ENCODE results near the gene SHC2. TPM values are rescaled to one million over a fixed set of nuclear protein-coding genes. Genes with fewer than 3 reads are reported as not detected.
"Not testable (repeated sequence)": the region's sequence is repeated elsewhere in the genome, so short reads cannot be mapped to it uniquely, and the experiment has no call there.

SHC2 gene
- polyA plus RNA-seq, 4 donors, result 22.9 to 44.9 (median 38.6) TPM

DNA sequence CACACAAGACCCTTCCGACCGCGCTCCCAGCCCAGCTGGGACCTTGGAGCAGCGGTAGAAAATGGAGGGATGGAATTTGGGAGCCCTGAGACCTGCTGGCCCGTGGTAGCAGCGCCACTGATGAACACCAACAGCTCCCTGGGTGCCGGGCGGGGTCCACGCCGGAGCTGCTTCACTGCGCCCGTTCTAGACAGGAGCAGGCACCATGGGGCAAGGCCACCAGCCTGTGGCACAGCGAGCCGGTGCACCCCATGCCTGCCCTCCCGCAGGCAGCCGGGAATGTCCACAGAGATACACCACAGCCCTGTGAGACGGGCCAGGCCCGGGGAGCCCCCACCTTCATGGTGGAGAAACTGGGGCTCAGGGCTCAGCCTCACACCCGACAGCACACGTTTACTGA lies 9.9 kb upstream of the SHC2 start:
- no peak for DNase-seq (ENCODE audit: low read depth in 4 of 4, low spot score in 2 of 4)

DNA sequence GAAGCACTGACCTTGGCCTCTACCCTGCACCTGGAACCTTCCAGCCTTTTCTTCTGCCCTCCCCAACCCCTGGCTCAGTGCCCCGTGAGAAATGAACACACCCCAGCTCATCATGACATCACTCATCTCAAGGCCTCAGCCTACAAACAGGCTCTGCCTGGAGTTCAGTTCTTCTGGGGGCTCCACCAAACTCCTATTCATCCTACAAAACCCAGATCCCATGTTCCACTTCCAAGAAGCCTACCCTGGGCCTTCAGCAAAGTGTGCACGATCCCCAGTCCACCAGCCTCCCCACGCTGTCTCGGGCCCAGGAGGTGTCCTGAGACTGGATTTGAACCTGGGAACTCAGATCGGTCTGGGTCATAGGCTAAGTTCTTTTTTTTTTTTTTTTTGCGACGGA lies 9.0 kb upstream of the SHC2 start:
- no peak for DNase-seq (ENCODE audit: low read depth in 4 of 4, low spot score in 2 of 4)

DNA sequence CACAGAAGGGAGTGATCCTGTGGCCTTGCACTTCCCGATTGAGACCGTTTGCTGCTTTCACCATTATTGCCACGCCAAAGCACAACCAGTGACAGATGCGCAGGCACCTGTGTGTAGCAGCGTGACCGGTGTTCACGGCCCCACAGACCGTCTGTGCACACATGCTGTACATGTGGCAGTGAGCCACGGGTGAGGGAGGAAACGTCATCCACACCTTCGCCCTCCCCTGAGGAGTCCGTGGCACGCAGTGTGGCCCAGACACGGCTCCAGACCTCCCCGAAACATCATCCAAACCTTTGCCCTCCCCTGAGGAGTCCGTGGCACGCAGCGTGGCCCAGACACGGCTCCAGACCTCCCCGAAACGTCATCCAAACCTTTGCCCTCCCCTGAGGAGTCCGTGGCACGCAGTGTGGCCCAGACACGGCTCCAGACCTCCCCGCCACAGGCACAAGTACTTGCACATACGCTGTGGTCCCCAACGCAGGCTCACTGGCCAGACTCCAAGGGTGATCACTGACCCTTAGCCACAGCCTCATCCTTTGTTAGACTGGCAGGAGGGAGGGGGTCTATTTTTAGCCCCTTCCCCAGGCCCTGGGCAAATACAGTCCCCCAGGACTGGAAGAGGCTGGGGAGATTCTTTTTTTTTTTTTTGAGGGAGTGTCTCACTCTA lies 7.9 kb upstream of the SHC2 start:
- DNase-seq (ENCODE audit: low read depth in 4 of 4, low spot score in 2 of 4), result no peak

DNA sequence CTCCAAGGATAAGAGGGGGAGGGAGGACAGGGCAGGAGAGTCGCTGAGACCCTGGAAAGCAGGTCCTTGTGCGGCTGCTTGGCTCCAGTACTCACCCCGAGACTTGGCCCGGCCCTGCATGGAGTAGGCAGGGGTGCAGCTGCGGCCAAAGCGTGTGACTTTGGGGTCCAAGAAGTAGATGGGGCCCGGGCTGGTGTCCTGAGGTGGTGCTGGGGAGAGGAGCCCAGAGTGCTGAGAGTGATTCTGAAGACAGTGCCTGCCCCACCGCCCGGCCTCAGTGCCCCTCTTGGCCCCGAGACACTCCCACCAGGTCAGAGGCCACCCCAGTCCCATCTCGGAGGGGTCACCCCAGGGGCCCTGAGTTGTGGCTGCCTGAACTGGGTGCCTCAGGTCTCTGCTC lies 6.7 kb upstream of the SHC2 start:
- DNase-seq (ENCODE audit: low read depth in 4 of 4, low spot score in 2 of 4), result no peak

DNA sequence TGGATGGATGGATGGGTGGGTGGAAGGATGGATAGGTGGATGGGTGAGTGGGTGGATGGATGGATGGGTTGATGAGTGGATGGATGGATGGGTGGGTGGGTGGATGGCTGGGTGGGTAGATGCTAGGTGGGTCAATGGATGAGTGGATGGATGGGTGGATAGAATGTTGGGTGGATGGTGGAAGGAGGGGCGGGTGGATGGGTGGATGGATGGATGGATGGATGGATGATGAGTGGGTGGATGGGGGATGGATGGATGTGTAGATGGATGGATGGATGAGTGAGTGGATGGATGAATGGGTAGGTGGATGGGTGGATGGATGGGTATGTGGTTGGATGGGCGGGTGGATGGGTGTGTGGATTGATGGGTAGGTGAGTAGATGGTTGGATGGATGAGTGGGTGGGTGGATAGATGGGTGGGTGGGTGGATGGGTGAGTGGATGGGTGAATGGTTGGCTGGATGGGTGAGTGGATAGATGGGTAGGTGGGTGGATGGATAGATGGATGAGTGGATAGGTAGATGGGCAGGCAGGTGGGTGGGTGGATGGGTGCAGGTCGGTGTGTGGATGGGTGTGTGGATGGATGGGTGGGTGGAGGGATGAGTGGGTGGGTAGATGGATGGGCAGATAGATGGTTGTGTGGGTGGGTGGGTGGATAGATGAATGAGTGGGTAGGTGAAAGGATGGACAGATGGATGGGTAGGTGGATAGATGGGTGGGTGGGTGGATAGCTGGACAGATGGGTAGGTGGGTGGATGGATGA lies 4.4 kb upstream of the SHC2 start:
- no peak for DNase-seq (ENCODE audit: low read depth in 4 of 4, low spot score in 2 of 4)

DNA sequence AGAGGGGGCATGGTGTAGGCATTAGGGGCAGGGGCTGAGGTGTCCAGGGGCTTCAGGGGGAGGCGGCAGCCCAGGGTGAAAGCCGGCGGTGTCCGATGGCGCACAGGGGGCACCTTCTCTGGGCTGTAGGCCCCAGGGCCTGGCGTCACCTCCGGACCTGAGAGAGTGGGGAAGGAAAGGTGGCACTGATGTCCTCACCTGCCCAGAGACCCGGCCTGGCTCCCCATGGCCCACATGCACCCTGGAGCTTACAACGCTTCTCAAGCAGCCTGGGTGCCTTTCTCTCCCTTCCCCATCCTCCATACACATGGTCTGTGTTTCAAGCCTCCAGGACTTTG lies 3.3 kb upstream of the SHC2 start:
- no peak for DNase-seq (ENCODE audit: low read depth in 4 of 4, low spot score in 2 of 4)

DNA sequence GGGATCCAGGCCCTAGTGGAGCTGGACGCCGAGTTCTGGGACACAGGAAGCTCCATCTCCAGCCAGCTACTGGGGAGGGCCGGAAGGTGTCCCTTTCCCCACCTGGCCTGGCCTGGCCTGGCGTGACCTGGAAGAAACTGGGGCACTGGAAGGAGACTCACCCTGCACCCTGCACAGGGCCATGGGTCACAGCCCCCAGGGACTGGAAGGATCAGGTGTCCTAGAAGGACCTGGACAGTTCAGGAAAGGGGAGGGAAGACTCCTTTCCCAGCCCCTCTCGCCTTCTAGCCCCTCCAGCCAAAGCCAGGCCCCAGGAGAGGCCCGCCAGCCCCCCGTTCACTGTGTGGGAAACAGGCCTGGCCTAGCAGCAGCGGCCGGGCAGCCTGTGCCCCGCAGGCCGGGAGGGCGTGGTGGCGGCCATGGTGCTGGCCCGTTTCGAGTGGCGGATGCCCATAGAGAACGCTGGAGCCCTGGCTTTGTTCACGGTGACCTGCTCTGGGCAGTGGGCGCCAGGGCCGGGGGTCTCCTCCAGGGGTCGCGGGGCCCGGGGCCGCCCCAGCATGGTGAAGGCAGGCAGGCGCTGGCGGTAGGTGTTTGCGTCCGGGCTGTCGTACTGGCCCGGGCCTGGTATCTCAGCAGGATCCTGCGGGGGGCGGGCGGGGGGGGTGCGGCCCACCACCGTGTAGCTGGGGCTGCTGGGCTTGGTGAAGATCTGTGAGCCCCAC lies 2.8 kb upstream of the SHC2 start:
- no peak for DNase-seq (ENCODE audit: low read depth in 4 of 4, low spot score in 2 of 4)

DNA sequence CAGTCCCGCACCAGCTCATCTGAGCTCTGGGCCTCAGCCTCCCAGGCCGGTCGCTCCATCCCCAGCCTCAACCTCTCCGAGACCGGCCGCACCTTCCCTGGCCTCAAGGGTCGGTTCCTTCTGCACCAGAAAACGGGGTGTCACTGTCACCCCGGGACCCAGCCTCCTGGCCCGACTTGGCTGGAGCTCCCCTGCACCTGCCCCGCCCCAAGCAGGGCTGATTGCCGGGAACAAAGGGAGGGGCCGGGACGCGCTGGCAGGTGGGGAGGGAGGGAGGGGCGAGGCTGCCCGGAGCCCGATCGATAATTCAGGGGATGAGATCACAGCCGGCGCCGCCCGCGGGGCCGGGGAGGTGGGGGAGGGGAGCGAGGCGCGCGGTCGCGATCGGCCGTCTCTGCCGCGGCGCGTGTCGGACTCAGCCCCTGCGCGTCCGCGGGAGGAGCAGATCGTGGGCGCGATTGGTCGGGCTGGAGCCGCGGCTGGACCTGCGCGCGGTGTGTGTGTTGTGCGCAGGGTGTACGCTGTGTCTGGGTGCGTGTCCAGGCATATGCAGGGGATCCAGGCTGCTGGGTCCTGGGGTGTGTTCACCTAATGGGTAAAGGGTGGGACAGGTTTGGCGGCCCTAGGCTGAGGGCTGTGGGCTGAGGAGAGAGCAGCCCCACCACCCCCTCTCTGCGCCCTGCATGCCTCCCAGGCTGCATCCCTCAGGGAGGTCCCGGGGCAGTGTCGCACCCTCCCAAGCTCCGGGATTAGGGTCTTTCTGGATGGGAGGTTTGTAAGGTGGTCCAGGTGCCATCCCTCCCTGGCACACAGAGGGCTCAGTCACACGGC lies 1.1 kb upstream of the SHC2 start:
- DNase-seq (ENCODE audit: low read depth in 4 of 4, low spot score in 2 of 4), result no peak

DNA sequence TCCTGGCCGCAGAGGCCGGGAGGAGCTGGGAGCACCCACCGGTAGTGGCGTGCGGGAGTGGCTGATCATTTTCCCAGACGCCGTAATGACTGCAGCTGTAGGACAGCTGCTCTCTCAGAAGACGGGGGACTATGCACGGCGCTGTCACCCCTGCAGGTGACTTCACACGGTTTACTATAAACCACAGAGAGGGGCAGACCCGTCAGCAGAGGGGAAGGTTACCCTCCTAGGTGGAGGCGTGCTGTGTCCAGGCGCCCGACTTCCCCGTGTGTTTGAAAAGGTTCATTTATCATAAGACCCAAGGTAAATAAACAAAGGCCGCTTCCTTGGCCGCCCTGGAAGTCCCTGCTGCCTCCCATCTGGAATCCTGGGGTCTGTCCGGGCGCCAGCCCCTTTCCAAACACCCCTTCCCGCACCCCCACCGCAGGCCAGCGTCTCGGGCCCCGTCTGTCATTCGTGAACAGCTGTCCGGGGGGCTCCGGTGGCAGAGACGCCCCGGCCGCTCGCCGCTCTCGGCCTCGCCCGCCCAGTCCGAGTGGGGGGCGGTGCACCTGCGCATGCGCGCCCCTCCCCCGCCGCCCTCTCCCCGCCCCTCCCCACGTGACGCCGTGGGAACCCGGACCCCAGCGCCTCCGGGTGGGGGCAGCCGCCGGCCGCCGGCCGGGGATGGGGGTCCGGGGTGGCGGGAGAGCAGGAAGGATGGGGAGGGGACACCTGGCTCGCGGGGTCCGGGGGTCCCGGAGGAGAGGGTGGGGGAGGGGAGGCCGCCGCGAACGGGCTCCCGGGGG lies 915 bp downstream of the SHC2 start:
- DNase-seq (ENCODE audit: low read depth in 4 of 4, low spot score in 2 of 4), result peak; percentile 46 to 66 (median 54)

DNA sequence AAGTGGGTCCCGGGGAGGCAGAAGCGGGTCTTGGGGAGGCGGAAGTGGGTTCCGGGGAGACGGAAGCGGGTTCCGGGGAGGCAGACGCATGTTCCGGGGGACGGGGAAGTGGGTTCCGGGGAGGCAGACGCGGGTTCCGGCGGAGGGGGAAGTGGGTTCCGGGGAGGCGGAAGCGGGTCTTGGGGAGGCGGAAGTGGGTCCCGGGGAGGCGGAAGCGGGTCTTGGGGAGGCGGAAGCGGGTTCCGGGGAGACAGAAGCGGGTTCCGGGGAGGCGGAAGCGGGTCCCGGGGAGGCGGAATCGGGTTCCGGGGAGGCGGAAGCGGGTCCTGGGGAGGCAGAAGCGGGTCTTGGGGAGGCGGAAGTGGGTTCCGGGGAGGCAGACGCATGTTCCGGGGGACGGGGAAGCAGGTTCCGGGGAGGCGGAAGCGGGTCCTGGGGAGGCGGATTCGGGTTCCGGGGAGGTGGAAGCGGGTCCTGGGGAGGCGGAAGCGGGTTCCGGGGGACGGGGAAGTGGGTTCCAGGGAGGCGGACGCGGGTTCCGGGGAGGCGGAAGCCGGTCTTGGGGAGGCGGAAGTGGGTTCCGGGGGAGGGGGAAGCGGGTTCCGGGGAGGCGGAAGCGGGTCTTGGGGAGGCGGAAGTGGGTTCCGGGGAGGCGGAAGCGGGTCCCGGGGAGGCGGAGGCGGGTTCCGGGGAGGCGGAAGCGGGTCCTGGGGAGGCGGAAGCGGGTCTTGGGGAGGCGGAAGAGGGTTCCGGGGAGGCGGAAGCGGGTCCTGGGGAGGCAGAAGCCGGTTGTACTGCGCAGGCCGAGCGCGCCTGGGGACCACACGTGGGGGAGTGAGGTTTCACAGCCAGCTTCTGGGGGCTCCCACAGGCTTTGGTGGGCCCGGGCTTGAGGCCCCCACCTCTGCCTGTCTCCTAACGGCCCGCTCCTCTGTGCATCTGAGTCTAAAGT lies 2.5 kb downstream of the SHC2 start:
- DNase-seq (ENCODE audit: low read depth in 4 of 4, low spot score in 2 of 4), result no peak

DNA sequence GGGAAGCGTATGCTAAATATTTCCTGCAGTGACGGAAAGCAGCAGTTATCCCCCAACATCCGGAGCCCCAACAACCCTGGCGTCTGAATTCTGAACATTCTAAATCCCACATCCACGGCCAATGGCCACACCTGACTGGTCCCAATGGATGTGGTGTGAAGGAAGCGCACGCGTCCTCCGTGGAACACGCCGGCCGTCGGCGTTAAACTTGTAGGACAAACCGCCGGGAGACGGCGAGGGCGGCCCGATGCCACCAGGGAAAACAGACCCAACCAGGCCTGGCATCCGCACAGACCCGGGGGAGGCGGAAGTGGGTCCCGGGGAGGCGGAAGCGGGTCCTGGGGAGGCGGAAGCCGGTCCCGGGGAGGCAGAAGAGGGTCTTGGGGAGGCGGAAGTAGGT lies 3.2 kb downstream of the SHC2 start:
- no peak for DNase-seq (ENCODE audit: low read depth in 4 of 4, low spot score in 2 of 4)

DNA sequence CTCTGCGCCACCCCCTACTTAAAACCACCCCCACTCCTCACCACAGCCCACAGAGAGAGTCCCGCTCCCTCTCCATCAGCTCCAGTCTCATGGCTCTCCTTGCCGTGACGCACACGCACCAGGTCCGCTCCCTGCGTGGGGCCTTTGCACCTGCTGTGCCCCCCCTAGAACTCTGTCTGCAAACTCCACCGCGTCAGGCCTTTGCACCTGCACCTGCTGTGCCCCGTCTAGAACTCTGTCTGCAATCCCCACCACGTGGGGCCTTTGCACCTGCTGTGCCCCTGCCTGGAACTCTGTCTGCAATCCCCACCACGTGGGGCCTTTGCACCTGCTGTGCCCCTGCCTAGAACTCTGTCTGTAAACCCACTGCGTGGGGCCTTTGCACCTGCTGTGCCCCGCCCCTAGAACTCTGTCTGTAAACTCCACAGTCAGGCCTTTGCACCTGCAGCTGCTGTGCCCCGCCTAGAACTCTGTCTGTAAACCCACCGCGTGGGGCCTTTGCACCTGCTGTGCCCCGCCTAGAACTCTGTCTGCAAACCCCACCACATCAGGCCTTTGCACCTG lies 4.2 kb downstream of the SHC2 start:
- DNase-seq (ENCODE audit: low read depth in 4 of 4, low spot score in 2 of 4), result no peak

DNA sequence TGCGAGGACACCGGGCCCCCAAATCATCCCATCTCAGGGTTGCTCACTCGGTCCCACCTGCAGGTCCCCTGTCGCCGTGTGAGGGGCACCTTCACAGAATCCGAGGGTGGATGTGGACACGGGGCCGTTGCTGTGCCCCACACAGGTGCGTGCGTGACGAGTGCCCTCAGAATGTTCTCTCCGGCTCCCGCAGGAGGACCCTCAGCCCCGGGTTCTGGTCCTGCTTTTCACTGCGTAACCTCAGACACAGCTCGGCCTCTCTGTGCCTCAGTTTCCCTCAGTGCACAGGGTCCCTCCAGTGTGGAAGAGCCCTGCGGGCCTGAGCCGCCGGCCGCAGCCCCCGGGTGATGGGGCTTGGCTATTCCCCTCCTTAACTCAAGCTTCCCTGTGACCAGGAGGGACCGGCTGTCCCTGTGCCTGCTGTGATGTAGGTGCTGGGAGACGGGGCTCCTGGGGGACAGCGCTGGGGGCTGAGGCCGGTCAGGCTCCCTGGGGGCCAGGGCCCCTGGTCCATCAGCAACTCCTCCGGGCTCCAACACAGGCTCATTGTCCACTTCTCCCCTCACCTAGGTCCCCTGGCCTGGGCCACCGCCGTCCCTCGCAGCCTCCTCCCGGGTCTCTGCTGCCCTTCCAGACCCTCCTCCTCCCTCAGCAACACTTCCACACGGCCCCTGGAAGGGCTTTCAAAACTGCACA lies 4.8 kb downstream of the SHC2 start:
- DNase-seq (ENCODE audit: low read depth in 4 of 4, low spot score in 2 of 4), result no peak

DNA sequence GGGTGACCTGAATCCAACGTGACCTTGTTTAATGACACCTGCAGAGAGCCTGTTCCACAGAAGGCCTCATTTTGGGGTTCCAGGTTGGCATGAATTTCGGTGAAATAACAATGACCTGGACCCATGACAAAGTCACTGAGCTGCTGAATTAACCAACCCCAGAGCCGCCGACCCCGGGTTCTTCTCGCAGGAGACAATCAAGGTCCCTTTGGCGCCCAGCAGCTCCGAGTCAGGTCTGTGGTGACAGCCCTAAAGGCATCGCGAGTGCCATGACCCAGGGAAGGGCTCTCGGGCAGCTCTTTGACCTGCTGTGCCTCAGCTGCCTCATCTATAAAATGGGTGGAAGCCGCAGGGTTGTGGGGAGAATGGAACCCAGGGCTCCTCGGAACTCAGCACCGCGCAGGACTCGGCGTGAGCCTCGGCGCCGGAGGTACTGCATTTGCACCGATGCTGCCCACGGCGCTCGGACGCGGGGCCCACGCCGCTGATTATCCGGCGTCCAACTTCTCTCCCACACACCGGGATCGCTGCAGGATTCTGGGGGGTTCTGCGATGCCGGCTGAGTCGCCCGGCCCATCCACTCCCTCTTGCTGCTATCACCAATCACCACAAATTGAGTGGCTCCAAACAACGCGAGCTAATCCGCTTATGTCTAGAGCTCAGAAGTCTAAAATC lies 5.7 kb downstream of the SHC2 start:
- no peak for DNase-seq (ENCODE audit: low read depth in 4 of 4, low spot score in 2 of 4)

DNA sequence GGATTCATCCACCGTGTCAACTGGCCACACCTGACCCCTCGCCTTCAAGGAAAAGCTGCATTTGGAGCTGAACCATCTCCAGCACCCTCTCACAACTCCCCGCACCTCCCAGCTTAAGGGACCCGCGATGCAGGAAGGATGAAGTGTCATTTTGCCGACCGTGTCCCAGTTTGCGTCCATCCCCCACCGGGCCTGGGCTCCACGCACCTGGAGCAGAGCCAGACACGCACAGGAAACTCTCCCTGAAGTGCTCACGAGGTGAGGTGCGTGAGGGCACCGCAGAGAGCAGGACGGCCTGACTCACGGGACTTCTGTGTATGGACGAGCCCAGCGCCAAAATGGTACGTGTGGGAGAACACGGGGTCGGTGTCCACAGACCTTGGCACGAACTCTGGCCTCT lies 7.2 kb downstream of the SHC2 start:
- DNase-seq (ENCODE audit: low read depth in 4 of 4, low spot score in 2 of 4), result no peak

DNA sequence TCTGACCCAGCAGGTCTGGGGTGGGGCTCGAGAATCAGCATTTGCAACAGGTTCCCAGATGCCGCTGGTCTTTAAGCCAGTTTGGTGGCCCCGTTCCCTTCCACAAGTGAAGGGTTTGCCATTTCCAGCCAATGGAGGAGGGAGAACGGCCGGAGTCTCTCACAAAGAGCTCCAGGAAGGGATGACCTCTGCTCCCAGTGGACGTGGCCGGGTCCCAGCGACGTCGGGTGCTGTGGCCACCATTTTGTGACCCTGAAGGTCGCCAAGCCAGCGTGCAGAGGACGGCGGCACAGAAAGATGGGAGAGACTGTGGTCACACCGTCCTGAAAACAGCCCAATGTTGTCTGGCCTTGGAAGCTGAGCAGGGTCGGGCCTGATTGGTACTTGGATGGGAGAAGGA lies 8.0 kb downstream of the SHC2 start:
- DNase-seq (ENCODE audit: low read depth in 4 of 4, low spot score in 2 of 4), result no peak

DNA sequence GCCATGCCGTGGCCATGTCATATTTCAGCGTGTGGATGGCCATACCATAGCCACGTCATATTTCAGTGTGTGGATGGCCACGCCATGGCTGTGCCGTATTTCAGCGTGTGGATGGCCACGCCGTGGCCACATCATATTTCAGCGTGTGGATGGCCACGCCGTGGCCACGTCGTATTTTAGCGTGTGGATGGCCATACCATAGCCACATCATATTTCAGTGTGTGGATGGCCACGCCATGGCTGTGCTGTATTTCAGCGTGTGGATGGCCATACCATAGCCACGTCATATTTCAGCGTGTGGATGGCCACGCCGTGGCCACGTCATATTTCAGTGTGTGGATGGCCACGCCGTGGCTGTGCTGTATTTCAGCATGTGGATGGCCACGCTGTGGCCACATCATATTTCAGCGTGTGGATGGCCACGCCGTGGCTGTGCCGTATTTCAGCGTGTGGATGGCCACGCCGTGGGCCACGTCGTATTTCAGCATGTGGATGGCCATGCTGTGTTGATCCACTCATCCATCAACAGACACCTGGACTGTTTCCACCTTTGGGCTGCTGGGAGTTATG lies 9.8 kb downstream of the SHC2 start:
- DNase-seq (ENCODE audit: low read depth in 4 of 4, low spot score in 2 of 4), result not testable (repeated sequence)

Measured in left renal cortex interstitium (tissue), 4 donors.